Measurements from ENCODE around the gene CEP70.
"Not testable (repeated sequence)": the region's sequence is repeated elsewhere in the genome, so short reads cannot be mapped to it uniquely, and the experiment has no call there.

Gene CEP70

GRCh38 chr3:138470687-138471086 is 123.4 kb downstream of the CEP70 start:
- DNase-seq (ENCODE audit: low spot score), result no peak

- no peak for DNase-seq (ENCODE audit: low spot score)
Observed at GRCh38 chr3:138469874-138470273, 124.2 kb downstream of the CEP70 start.

GRCh38 chr3:138468886-138469285 is 125.2 kb downstream of the CEP70 start:
- DNase-seq (ENCODE audit: low spot score), result peak; percentile 50

- DNase-seq (ENCODE audit: low spot score), result no peak
Observed at GRCh38 chr3:138468451-138468850, 125.6 kb downstream of the CEP70 start.

- no peak for DNase-seq (ENCODE audit: low spot score)
Observed at GRCh38 chr3:138467931-138468330, 126.1 kb downstream of the CEP70 start.

- DNase-seq (ENCODE audit: low spot score), result no peak
Observed at GRCh38 chr3:138465925-138466324, 128.1 kb downstream of the CEP70 start.

GRCh38 chr3:138465451-138465850 is 128.6 kb downstream of the CEP70 start:
- DNase-seq (ENCODE audit: low spot score), result no peak

- no peak for DNase-seq (ENCODE audit: low spot score)
Observed at GRCh38 chr3:138464491-138464860, 129.6 kb downstream of the CEP70 start.

GRCh38 chr3:138463724-138464490 is 130.2 kb downstream of the CEP70 start:
- no peak for DNase-seq (ENCODE audit: low spot score)

GRCh38 chr3:138461896-138462295 is 132.2 kb downstream of the CEP70 start:
- no peak for DNase-seq (ENCODE audit: low spot score)

- peak; percentile 78 for DNase-seq (ENCODE audit: low spot score)
Observed at GRCh38 chr3:138461246-138461645, 132.8 kb downstream of the CEP70 start.

- DNase-seq (ENCODE audit: low spot score), result no peak
Observed at GRCh38 chr3:138460536-138461205, 133.4 kb downstream of the CEP70 start.

- DNase-seq (ENCODE audit: low spot score), result no peak
Observed at GRCh38 chr3:138459619-138460535, 134.2 kb downstream of the CEP70 start.

GRCh38 chr3:138458774-138459499 is 135.1 kb downstream of the CEP70 start:
- no peak for DNase-seq (ENCODE audit: low spot score)

GRCh38 chr3:138457863-138458735 is 136.0 kb downstream of the CEP70 start:
- no peak for DNase-seq (ENCODE audit: low spot score)

GRCh38 chr3:138456961-138457862 is 136.8 kb downstream of the CEP70 start:
- no peak for DNase-seq (ENCODE audit: low spot score)

- no peak for DNase-seq (ENCODE audit: low spot score)
Observed at GRCh38 chr3:138455801-138456716, 138.0 kb downstream of the CEP70 start.

GRCh38 chr3:138453940-138454339 is 140.1 kb downstream of the CEP70 start:
- DNase-seq (ENCODE audit: low spot score), result not testable (repeated sequence)

GRCh38 chr3:138452436-138452835 is 141.6 kb downstream of the CEP70 start:
- no peak for DNase-seq (ENCODE audit: low spot score)
